ENCODE measurements around the gene FUNDC2.
A peak's percentile ranks its signal among the peaks of the same experiment; 100 is the strongest.

Gene FUNDC2

GRCh38 chrX:155056471-155056870 lies 29.8 kb downstream of the FUNDC2 start:
- no peak for TF ChIP-seq CTCF (IDR thresholded peaks at IDR 0.05)
- Histone ChIP-seq H3K27ac (no peak overlapping the region), H3K4me3 (no peak overlapping the region)
- no peak for DNase-seq (ENCODE audit: low spot score)

DNA sequence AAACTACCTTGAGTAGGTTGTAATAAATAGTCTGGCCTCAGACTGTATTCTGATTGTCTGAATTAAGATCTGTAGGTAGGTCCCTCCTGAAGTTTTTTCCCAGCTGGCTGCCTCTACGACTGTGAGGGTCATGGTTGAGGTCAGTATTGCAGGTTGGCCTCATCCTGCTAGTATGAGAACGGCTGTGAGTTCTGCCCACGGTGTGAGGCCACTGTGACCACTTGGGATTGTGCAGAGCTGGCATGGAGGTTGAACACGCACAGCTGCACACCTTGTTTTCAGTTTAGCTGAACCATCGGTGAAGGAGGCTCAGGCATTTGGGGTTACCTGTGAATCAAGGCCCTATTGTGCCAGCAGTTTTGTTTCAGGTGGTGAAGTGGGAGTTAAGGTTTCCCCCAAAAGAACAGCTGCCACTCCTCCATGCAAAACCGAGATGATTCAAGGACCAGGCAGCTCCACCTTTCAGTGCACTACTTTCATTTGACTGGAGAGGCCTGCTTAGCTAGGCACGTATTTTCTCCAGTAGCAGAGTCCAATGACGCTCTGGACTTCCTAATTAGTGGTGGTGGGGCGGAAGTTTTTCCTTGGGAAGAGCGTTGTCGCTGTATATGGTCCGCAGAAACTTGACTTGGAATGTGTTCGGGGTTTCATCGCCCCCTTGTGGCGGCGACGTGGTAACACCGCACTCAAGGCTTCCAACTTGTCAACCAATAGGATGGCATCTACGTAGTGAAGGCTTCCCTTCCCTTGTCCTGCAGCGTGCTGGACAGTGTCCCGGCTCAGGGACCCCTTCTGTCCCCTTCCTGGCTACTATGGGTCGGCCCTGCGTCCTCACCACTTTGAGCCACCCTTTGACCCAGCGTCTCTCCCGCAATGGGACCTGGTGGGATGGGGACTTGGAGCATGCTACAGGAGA lies 30.5 kb downstream of the FUNDC2 start:
- peak; percentile 75 for TF ChIP-seq CTCF (IDR thresholded peaks at IDR 0.05)
- H3K27ac ChIP-seq: peak overlapping the region in 1 of 2 donors; percentile 47
- H3K4me3 ChIP-seq: peak overlapping the region; percentile 32
- DNase-seq (ENCODE audit: low spot score): peak; percentile 79

DNA sequence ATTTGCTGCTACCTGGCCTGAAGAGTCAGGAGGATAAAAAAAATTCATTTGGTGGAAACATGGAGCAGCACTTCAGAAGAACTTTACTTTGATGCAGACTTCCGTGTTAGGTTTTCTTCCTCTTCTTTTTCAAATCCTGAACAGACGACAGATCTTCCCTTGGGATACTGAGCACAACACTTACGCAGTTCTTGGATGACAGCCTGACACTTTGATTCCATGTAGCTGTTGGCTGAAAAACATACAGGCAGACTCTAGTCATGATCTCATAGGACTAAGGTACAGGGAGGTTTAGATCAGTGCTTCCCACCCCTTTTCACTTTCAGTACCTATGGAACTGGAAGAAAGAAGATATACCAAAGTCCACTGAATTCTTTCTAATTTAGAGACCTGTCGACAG lies 35.1 kb downstream of the FUNDC2 start:
- H3K4me3 ChIP-seq: no peak overlapping the region
- H3K27ac ChIP-seq: no peak overlapping the region
- TF ChIP-seq CTCF (IDR thresholded peaks at IDR 0.05): no peak
- no peak for DNase-seq (ENCODE audit: low spot score)

DNA sequence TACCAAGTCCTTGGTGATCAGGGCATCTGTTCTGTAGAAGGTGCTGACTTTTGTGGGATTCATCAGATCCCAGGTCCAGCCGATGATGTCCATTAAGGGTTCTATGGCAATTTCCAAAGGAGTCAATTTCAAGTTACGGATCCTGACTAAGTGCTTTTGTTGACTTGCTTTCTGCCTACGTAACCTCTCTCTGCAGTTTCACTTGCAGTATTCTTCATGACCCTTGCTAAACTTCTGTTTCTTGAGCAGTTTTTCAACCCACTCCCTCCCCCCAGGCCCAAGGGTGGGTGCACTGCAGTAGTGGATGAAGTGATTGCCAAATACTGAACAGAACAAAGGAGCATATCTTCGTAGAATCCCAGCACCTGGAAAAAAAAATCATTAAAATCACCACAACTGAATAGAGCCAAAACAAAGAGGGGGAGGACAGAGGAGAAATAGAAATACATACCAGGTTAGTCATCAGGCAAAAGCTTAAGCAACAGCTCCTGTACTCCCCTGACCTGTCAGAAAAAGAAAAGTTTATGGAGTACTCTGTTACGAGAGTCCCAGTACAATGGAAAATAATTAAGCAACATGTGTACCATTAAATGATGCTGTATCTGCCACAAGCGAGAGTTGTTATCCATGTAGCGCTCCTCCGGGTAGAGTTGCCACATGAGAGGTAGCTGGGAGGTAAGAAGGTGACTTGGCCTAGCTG lies 38.5 kb downstream of the FUNDC2 start:
- no peak for DNase-seq (ENCODE audit: low spot score)
- no peak overlapping the region for H3K4me3 ChIP-seq
- no peak for TF ChIP-seq CTCF (IDR thresholded peaks at IDR 0.05)
- H3K27ac ChIP-seq: no peak overlapping the region

- Histone ChIP-seq H3K4me3 (no peak overlapping the region), H3K27ac (no peak overlapping the region)
- no peak for TF ChIP-seq CTCF (IDR thresholded peaks at IDR 0.05)
- DNase-seq (ENCODE audit: low spot score): no peak
These were observed 41.5 kb downstream of the FUNDC2 start for GRCh38 chrX:155068165-155068564.

GRCh38 chrX:155069414-155069813 lies 42.8 kb downstream of the FUNDC2 start:
- H3K27ac ChIP-seq: no peak overlapping the region
- peak overlapping the region; percentile 80 for H3K4me3 ChIP-seq
- no peak for TF ChIP-seq CTCF (IDR thresholded peaks at IDR 0.05)
- DNase-seq (ENCODE audit: low spot score): no peak

Measured in coronary artery (tissue), 2 donors.